Measurements from ENCODE around the gene CKB.

DNA sequence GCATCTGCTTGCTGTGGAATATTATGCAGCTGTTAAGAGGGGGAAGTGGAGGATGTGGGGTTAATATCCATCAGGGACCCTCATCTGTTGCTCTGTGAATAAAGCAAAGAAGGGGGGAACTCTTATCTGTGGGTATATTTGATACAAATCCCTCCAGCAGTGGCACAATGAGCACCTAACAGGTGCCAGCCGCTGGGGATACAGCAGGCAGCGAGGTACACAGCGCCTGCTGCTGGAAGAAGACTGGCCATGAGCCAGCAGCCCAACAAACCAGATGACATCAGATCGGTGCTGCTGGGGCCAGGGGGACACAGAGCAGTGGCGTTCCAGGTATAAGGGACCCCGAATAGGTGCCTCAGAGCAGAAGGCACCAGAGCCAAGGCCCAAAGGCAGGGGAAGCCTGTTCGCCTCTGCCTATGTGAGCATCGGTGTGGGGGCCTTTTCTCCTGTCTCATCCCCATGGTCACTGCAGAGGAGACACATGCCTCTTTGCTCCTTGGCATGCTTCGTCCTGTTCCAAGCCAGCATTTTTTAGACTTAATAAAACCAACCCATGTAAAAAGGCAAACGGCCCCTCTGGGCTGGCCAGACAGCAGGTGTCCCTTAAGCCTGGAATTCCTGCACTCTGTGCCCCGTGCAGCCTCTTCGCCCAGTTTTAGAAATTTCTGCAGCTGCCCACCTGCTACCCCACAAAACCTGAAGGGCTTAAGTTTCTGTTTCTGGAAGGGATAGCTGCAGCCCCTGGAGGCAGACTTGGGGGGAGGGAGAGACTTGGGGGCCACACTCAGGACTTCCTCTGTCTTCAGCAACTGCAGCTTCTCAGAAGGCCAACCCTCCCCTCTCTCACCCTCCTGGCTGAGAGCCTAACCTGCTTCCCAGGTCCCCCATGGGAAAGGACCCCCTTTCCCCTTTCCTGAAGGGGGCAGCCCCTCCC, 1.6 kb upstream of the CKB start:
- TF ChIP-seq, protein P1, sequence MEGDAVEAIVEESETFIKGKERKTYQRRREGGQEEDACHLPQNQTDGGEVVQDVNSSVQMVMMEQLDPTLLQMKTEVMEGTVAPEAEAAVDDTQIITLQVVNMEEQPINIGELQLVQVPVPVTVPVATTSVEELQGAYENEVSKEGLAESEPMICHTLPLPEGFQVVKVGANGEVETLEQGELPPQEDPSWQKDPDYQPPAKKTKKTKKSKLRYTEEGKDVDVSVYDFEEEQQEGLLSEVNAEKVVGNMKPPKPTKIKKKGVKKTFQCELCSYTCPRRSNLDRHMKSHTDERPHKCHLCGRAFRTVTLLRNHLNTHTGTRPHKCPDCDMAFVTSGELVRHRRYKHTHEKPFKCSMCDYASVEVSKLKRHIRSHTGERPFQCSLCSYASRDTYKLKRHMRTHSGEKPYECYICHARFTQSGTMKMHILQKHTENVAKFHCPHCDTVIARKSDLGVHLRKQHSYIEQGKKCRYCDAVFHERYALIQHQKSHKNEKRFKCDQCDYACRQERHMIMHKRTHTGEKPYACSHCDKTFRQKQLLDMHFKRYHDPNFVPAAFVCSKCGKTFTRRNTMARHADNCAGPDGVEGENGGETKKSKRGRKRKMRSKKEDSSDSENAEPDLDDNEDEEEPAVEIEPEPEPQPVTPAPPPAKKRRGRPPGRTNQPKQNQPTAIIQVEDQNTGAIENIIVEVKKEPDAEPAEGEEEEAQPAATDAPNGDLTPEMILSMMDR (conservative IDR thresholded peaks at IDR 0.05; ENCODE audit: low read length): peak; percentile 49
- no peak for TF ChIP-seq EZH2phosphoT487 (IDR thresholded peaks at IDR 0.05; ENCODE audit: borderline replicate concordance, low read depth, low read length)

All from OCI-LY7 (cell line).